ENCODE measurements around the gene TMEFF1. TPM values are rescaled to one million over a fixed set of nuclear protein-coding genes. Genes with fewer than 3 reads are reported as not detected.

TMEFF1 gene
- total and polyA plus RNA-seq, 2 of the 8 experiments (the other 6 are each of a cell fraction or from before 2014, with no cell fraction given) = 13.5 to 68.2 TPM

- Histone ChIP-seq H4K20me1 (replicated peaks in 1 of 2; ENCODE audit: control insufficient read depth in 1 of 2, insufficient read depth in 2 of 2, low read length in 2 of 2) (no peaks in the 10 kb centered on the region), H2AK5ac (ENCODE audit: low read depth, low read length) (no peak overlapping the region), H3K23ac (ENCODE audit: insufficient read length) (no peak overlapping the region), H4K91ac (replicated peaks; ENCODE audit: insufficient read length, low read length) (no peak overlapping the region), H3K56ac (replicated peaks; ENCODE audit: insufficient read length, low read depth, low read length) (no peak overlapping the region), H2BK15ac (ENCODE audit: low read length) (no peak overlapping the region), H4K5ac (ENCODE audit: insufficient read length, low read depth, low read length) (no peak overlapping the region), H3K14ac (ENCODE audit: insufficient read length) (no peak overlapping the region), H3K4me1 (replicated peaks in 1 of 4; ENCODE audit: control insufficient read depth in 3 of 4, insufficient read depth in 4 of 4, low read length in 3 of 4) (peaks cover 0 to 7% (median 2%) of the 10 kb centered on the region in 4 experiments; a peak in 1 of 7 replicates), H3K9ac (replicated peaks in 1 of 4; ENCODE audit: extremely low read depth in 1 of 4, low read depth in 3 of 4, low read length in 3 of 4) (no peak overlapping the region), H2BK120ac (replicated peaks; ENCODE audit: low read depth, low read length) (no peak overlapping the region), H3K36me3 (ENCODE audit: control insufficient read depth in 2 of 4, insufficient read depth in 4 of 4, low read length in 3 of 4) (peaks cover 2 to 10% (median 7%) of the 10 kb centered on the region in 4 experiments; a peak in 5 of 8 replicates), H3K4ac (replicated peaks; ENCODE audit: insufficient read length, low read depth, low read length) (no peak overlapping the region), H3K23me2 (ENCODE audit: low read depth, low read length) (no peaks in the 10 kb centered on the region; the same call in none of the 2 replicates), H3K79me2 (ENCODE audit: control insufficient read depth in 1 of 2, insufficient read depth in 2 of 2, low read length in 2 of 2) (no peaks in the 10 kb centered on the region), H3K27me3 (replicated peaks in 1 of 4; ENCODE audit: control insufficient read depth in 3 of 4, extremely low read depth in 1 of 4, insufficient read depth in 3 of 4, low read length in 3 of 4) (no peaks in the 10 kb centered on the region), H3K4me3 (ENCODE audit: extremely low read depth in 1 of 4, insufficient read depth in 2 of 4, low read depth in 3 of 4, low read length in 4 of 4) (no peak overlapping the region), H3K79me1 (ENCODE audit: low read depth, low read length) (no peaks in the 10 kb centered on the region), H3K4me2 (ENCODE audit: insufficient read depth in 1 of 2, low read depth in 2 of 2, low read length in 2 of 2) (no peak overlapping the region), H2BK5ac (ENCODE audit: low read depth, low read length) (no peak overlapping the region), H3K27ac (ENCODE audit: low read depth, low read length) (no peak overlapping the region), H2BK20ac (ENCODE audit: low read length) (no peak overlapping the region), H3K18ac (ENCODE audit: extremely low read depth, low read length) (no peak overlapping the region), H4K8ac (ENCODE audit: extremely low read depth, insufficient read depth, low read length) (no peak overlapping the region), H2BK12ac (ENCODE audit: low read depth, low read length) (no peak overlapping the region), H3K9me3 (ENCODE audit: insufficient read depth in 2 of 2, low read depth in 1 of 2, low read length in 1 of 2) (no peaks in the 10 kb centered on the region), H2AFZ (ENCODE audit: low read length) (no peak overlapping the region)
- 88% methylated on average over 5 of the region's 5 CpGs; no CpG with 5 or more reads in 1 of the 2 experiments for WGBS, 2 experiments (ENCODE audit: extremely low coverage in 1 of 2, insufficient coverage in 1 of 2, insufficient read length in 1 of 2, insufficient replicate concordance in 2 of 2, low coverage in 1 of 2, low lambda C conversion rate in 2 of 2, missing lambda C conversion rate in 1 of 2)
- FAIRE-seq (no peak), DNase-seq (ENCODE audit: low read depth in 1 of 2, low spot score in 2 of 2) (no peak)
- POLR2A ChIA-PET (ENCODE audit: partially characterized antibody) = interaction anchor here (0.8 to 2.3 kb wide), 3 partner anchors 9 to 164 kb away, joined by 3 to 7 read pairs (median 3); partner anchors contain the start of gene MSANTD3
- CTCF ChIA-PET (ENCODE audit: partially characterized antibody) = interaction anchor here (1.1 to 2.9 kb wide), 3 partner anchors 10 to 81 kb away, joined by 3 to 12 read pairs (median 3); no protein-coding TSS in a partner anchor
- peak; percentile 27; the same call in 1 of the 2 replicates for TF ChIP-seq POLR2AphosphoS5 (IDR thresholded peaks at IDR 0.05; ENCODE audit: low read depth, low read length)
Observed at GRCh38 chr9:100591639-100592412, 118.9 kb downstream of the TMEFF1 start.
